Measurements from ENCODE around the gene NUDCD3.

GRCh38 chr7:44490351-44491200 lies at the start of gene NUDCD3:
- TF ChIP-seq CTCF (IDR thresholded peaks at IDR 0.05; ENCODE audit: low read length): peak; percentile 25
- TF ChIP-seq EZH2 (optimal IDR thresholded peaks at IDR 0.05; ENCODE audit: low read depth, low read length): no peak

All from MM.1S (cell line).